ENCODE measurements around the gene DNAJC16.
"Not testable (repeated sequence)": the region's sequence is repeated elsewhere in the genome, so short reads cannot be mapped to it uniquely, and the experiment has no call there.

The DNAJC16 gene

DNA sequence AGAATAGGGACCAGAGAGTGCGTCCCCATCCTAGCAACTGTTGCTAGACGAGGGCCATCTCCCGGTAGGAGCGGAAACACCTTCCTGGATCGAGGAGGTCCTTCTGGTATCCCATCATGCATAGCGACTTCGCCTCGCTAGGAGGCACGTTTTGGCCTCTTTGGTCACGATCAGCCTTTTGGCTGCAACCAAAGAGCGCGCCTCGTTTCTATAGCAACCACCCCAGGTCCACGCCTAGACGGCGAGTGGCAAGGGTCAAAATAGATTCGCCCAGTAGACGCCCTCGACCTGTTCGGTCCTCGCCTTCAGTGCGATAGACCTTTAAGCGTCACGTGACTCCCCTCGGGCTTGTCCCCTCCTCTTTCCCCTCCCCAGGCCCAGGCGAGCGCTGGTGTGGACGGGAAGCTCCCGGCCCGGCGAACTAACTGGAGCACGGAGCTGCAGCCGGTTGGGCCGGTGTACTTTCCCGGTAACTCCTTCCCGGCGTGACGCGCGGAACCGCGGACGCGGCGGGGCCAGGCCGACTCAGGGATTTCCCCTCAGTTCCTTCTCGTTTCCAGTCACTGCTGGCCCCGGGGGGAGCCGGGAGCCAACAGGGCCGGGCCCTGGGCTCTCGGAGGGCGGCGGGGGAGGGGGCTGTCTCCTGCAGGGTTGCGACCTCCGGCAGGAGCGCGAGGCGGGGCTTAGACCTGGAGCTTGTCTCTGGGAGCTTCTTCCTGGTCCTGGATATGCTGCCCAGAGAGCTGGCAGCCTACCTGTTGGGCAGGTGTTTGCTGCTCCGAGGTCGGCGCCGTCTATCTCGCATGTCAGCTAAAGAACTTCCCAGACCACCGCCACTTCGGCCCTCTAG is at the start of gene DNAJC16:
TSS of gene DNAJC16 (plus strand) at position 359 of the 850 bp plus-strand sequence. CDS start 2,258 bp downstream, outside the sequence.
- DNase-seq (ENCODE audit: low spot score) = peak; percentile 100

DNA sequence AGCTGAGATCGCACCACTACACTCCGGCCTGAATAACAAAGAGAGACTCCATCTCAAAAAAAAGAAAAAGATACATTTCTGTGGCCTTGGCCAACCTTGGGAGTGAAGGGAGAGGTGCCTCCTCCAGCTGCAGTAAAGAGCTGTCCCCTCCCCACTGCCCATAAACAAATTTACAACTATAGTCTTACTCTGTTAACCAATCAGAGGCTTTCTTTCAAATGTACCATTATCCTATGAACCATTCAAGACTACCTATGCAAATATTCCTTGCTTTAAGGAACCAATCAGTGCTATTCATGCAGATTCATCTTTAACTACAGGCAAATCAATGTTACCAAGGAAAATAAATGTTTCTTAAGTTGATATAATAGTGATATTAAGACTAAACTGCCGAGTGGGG is 49.7 kb upstream of the DNAJC16 start:
- peak; percentile 13 for DNase-seq (ENCODE audit: low spot score)

DNA sequence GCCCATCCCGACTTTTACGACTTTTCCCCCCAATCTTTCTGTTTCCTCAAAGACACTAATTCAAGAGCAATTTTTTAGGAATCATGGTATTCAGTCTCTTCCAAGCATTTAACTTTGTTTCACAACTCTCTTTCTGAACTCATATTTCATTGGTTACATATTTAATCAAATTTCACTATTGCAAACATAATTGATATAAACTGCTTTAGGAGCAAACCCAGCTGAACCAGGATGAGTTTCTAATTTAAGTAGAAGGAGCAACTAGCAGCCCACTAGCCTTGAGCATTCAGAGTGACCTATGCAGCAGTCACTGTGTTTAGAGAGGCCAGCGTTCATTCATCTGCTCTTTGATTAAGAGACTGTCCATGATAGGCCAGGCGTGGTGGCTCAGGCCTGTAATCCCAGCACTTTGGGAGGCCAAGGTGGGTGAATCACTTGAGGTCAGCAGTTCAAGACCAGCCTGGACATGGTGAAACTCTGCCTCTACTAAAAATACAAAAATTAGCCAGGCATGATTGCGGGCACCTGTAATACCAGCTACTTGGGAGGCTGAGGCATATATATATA is 48.9 kb upstream of the DNAJC16 start:
- DNase-seq (ENCODE audit: low spot score) = no peak

DNA sequence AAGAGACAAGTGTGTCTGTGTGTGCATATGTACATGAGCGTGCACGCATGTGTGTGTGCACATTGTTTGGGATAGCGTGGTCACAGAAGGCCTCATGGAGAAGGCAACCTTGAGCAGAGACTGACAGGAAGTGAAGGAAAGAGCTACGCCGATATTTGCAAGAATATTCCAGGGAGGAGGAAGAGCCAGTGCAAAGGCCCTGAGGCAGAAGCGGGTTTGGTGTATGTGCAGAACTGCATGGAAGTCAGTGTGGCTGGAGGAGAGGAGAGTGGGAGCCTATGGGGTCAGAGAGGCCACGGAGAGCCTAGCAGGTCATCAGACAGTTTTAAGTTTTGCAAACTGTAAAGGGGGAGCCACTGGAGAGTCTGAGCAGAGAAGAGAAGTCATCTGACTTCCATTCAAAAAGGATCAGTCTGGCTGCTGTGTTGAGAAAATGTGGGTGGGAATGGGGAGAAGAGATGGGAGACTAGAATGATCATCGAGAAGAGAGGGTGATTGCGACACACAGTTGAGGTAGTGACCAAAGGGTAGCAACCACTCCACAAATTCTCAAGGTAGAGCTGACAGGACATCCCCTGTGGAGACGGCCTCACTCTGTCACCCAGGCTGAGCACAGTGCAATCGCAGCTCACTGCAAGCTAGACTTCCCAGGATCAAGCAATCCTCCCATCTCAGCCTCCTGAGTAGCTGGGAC is 46.8 kb upstream of the DNAJC16 start:
- DNase-seq (ENCODE audit: low spot score) = no peak

DNA sequence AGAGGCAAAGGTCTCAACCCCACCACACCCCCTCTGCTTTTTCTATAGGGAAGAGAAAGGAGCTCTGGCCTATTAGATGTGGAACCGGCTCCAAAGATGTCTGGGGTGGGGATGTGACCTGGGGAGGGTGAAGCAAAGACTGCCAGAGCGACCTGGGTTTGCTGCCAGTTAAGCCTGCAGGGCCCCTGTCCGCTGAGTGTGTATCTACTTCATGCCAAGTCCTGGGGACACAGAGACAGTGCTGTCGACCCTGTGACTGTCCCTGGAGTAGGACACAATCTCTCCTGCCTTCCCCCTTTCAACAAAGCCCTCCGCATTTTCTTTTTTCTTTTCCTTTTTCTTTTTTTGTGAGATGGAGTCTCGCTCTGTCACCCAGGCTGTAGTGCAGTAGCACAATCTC is 44.2 kb upstream of the DNAJC16 start:
- not testable (repeated sequence) for DNase-seq (ENCODE audit: low spot score)

DNA sequence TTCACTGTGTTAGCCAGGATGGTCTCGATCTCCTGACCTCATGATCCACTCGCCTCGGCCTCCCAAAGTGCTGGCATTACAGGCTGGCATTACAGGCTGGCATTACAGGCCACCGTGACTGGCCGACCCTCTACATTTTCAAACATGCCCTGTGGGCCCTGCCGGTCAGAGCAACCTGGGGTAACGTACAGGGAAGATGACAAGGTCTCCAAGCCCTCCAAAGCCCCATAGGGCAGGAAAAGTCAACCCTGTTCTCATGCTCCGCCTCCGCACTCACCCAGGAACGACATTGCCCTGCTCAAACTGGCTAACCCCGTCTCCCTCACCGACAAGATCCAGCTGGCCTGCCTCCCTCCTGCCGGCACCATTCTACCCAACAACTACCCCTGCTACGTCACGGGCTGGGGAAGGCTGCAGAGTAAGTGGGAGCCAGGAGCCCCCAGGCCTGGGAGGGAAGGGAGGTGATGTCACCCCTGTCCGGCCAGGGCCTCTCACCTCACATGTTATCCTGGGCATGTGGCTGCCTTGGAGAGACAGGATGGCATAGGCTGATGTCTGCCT is 43.6 kb upstream of the DNAJC16 start:
- DNase-seq (ENCODE audit: low spot score) = not testable (repeated sequence)

DNA sequence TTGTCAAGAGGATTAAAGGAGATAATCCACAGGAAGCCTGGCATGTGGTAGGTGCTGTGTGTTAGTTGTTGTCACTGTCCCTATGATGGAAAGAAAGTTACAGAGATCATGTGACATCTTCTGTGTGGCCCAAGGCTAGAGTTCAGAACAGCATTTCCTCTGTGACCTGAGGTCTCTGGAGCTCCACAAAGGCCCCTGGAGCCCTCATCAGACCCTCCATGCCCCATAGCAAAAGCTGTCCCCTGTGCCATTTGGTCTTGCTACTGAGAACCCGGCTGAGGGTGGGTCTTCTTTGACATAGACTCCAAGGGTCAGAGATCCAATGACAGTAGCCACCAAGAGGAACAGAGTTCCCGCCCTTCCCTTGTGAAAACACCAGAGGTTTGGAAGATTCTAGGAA is 42.7 kb upstream of the DNAJC16 start:
- no peak for DNase-seq (ENCODE audit: low spot score)

DNA sequence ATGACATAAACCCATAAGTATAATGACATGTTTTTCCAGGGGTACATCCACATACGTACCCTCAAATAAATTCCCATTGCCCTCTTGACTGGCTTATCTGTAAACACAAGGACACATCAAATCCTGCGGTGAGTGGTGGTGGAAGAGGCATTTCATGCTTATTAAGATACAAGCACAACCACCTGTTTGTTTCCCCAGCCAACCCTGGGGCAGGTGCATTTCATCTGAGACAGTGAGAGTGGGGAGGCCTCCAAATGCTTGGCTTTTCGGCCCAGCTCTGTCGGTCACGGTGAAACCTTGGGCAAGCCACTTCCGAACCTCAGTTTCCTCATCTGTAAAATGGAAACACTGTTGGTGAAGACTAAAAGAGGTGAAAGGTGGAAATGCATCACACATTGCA is 42.2 kb upstream of the DNAJC16 start:
- not testable (repeated sequence) for DNase-seq (ENCODE audit: low spot score)

DNA sequence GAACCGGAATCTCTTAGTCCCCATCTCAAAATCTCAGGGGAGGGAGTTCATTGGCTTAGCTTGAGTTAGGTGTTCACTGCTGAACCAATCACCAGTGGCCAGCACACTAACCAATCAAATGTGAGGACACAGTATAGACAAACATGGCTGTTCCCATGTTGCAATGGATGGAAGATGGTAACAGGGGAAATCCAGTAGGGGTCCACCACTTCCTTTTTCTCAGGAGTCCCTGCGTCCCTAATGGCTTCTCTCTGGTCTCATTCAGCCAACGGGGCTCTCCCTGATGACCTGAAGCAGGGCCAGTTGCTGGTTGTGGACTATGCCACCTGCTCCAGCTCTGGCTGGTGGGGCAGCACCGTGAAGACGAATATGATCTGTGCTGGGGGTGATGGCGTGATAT is 41.0 kb upstream of the DNAJC16 start:
- no peak for DNase-seq (ENCODE audit: low spot score)

DNA sequence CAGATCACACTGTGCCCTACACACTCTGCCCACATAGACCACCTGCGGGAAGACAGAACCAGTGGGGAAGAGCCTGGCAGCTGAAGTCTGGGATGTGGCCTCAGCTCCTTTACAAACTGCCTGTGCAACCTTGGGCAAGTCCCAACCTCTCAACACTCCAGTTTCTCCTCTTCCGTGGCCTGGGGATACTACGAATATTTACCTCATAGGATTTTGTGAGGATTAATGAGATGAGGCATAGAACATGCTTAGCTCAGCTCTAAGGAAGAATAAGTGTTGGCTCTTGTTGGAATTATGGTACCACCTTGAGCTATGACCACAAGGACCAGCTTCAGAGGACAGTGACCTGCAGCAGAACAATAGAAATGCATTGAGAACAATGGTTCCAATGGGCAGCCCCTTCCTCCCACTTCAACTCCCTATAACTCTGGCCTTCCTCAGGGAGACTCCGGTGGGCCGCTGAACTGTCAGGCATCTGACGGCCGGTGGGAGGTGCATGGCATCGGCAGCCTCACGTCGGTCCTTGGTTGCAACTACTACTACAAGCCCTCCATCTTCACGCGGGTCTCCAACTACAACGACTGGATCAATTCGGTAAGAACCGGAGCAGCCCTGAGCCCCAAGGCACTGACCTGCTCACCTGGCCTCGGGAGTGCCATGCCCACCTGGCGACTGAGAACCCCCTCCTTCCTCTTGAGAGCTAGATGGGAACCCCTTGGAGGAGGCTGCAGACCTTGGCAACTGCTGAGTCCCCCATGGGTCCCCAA is 39.6 kb upstream of the DNAJC16 start:
- DNase-seq (ENCODE audit: low spot score) = not testable (repeated sequence)

DNA sequence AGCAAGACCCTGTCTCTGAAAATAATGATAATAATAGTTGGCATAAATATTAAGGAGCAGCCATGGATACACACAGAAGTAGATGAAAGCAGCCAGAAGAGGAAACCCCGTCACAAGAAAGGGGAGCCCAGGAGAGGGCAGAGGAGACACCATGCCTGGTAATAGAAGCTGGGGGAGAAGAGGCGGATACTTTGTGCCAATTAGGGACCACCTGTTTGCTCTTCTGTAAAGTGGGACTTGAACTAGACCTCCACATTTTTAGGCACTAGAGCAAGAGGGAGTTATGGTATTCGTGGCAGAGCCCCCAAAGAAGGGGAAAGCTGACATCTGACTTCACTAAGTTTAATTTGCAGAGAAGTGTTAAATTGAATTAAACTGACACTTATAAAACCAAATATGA is 38.3 kb upstream of the DNAJC16 start:
- DNase-seq (ENCODE audit: low spot score) = no peak

DNA sequence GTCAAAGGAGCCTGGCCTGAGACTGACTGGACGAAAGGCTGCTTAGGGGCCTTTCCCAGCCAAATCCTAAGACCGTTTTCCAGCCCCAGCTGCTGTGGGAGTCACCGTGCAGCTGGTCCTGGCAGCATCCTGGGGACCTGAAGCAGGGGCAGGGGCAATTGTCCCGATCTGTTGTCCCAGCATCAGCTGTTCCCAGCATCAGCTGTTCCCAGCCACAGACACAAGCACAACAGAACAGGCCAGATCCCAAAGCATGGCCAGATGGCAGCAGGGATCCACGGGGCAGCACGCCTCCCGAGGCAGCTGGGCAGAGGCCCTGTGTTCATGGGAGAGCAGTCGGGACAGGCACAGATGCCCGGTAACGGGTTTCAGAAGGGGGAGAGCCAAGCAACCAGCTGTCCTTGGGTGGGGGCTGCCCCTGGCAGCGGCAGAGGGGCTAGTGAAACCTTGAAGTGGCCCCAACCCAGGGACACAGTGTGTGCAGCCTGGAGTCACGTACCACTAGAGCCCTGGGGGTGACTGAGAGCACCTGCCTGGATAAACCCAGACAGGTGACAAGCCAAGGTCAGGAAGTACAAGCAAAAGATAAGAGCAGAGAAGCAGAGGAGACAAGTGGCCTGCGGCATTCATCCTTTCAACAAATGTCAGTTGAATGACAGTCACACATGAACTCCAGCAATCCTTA is 37.5 kb upstream of the DNAJC16 start:
- no peak for DNase-seq (ENCODE audit: low spot score)

DNA sequence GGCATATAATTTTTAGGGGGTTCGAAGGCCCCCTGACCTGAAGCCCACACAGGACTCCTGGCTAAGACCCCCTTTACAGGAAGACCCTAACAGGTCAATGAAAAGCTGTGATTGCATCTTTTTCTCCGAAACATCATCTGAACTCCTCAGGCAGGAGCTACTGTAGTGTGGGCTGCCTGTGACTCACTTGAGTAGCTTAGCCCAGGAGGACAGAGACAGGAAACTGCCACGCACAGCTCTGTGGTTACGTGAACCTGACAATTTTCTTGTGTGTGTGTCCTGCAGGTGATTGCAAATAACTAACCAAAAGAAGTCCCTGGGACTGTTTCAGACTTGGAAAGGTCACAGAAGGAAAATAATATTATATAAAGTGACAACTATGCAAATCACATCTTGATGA is 35.6 kb upstream of the DNAJC16 start:
- not testable (repeated sequence) for DNase-seq (ENCODE audit: low spot score)

DNA sequence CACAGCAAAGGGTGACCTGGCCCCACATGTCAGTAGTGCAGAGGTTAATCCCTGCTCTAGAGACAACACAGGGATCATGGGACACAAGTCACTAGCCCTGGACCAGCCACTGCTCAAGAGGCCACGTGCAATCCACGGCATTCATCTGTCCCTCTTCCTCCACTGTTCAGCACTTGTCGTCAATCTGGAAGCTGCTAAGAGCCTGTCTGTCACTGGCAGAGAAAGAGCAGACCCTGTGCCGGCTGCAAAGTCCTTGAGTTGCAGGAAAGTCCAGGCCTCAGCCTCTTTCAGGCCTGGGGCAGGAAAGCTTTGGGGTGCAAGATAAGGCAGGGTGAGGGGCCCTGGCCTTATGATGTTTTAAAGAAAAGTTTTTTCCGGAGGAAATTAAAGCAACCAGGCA is 34.1 kb upstream of the DNAJC16 start:
- no peak for DNase-seq (ENCODE audit: low spot score)

DNA sequence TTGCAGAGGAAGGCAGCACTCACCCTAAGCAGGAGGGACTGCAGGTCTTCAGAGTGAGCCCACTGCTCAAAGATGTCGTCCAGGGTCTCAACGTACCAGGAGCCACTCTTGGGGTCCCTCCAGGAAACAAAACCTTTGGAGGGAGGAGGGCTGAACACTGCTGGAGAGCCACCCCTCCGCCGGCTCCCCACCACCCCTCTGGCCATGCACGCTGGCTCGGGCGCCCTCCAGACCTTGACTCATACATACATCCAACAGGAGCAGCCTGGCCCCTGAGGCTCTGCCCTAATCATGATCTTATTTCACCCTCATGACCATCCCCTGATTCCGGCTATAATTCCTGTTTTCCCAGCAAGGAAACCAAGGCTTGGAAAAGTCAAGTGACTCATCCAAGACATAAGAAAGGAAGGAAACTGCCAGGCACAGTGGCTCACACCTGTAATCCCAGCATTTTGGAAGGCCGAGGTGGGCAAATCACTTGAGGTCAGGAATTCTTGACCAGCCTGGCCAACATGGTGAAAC is 32.7 kb upstream of the DNAJC16 start:
- DNase-seq (ENCODE audit: low spot score) = no peak

DNA sequence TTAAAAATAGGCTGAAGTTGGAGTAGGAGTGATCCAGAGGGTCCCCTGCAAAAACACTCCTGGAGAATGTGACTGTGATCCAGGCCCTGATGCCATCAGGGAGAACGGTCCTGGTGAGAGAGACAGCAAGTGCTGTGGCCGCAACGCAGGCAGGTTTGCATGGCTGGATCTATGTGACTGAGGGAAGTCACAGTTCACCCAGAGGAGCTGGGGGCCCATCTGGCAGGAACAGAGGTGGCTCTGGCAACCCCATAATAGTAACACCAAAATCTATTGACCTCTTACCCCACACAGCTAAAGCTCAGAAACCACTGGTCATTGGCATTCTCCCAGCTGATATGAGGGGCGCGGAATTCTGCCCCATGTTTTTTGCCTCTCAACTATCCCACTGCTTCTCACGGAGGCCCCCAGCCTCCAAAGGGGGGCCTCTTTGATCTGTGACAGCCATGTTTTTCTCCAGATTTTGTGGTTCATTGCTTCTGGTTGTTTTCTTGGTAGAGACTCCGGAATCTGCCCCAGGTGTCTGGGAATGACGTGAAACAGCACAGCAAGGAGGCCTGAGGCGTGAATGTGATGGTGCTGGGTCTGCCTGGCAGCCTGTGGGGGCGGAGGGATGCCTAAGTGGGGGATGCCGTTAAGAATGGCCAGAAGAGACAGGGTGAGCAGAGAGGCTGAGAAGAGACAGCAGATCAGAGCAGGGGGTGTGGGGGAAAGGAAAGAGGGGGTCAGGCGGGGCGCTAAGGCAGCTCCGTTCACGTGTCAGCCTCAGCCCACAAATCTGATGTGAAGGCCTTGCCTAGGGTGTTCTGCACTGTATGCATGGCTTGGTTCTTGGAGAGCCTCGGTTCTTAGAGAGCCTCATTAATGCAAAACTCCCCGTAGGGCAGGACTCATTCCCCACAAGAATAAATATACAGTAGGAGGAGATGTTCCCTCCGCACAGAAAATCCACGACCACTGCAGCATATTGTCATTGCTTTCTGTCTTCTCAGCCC is 26.2 kb upstream of the DNAJC16 start:
- no peak for DNase-seq (ENCODE audit: low spot score)

DNA sequence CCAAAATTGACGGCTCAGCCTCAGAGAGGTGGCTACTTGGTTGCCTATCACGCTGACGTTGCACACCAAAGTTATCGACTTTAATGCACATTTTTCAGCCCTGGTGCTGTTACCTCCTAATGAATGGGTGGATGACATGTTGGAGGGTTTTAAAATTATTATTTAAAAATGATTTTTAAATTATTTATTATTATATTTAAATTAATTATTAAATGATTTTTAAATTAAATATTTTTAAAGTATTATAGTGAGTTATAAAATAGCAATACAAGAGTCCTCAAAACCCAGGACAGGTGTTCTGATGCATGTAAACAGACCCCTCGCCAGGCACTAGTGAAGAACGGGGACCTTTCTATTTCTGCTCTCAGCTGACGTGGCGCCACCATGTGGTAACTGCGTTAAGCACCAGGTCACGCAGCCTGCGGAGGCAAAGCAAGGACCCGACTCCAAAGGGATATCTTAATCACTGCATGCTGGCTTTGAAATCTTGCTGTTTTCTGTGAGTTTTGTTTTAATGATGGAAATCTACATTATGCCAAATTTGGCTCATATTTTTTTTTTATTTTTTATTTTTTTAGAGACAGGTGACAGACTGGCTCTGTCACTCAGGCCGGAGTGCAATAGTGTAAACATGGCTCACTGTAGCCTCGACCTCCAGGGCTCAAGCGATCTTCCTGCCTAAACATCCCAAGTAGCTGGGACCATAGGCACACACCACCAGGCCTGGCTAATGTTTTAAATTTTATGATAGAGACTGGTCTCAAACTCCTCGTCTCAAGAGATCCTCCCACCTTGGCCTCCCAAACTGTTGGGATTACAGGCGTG is 25.2 kb upstream of the DNAJC16 start:
- DNase-seq (ENCODE audit: low spot score) = peak; percentile 43

DNA sequence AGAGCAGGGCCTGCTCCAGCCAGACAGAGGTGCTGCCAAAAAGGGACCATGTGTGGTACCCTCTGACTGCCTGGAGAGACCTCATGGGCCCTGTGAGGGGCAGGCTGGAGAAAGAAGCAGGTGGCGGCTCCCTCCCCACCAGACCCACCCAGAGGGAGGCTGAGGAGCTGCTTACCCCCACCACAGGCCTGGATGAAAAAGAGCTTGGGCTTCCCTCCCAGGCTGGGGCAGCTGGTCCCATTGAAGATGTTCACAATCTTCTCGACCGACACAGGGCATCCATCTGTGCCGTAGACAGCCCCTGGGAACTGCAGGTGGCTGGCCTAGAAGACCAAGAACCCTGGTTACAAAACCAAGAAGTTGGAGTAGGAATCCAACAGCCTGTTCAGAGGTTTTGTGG is 22.2 kb upstream of the DNAJC16 start:
- DNase-seq (ENCODE audit: low spot score) = no peak

DNA sequence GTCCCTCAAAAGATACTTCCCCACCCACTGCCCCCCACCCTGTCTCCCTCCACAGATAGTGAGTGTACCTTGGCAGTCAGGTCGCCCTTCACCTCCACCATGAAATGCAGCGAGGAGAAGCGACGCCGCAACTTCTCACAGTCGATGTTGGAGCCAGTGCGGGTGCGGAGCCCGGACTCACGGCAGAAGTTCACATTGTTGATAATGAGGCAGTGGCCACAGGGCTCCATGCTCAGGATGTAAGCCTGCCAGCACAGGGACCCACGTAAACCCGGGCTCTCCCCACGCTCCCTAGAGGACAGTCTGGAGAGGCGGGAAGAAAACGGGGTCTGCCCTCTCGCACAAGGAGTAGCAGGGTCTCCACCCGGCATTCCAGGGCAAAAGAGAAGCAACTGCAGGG is 19.8 kb upstream of the DNAJC16 start:
- DNase-seq (ENCODE audit: low spot score) = no peak
